ENCODE results near the gene LYPLA2.

DNA sequence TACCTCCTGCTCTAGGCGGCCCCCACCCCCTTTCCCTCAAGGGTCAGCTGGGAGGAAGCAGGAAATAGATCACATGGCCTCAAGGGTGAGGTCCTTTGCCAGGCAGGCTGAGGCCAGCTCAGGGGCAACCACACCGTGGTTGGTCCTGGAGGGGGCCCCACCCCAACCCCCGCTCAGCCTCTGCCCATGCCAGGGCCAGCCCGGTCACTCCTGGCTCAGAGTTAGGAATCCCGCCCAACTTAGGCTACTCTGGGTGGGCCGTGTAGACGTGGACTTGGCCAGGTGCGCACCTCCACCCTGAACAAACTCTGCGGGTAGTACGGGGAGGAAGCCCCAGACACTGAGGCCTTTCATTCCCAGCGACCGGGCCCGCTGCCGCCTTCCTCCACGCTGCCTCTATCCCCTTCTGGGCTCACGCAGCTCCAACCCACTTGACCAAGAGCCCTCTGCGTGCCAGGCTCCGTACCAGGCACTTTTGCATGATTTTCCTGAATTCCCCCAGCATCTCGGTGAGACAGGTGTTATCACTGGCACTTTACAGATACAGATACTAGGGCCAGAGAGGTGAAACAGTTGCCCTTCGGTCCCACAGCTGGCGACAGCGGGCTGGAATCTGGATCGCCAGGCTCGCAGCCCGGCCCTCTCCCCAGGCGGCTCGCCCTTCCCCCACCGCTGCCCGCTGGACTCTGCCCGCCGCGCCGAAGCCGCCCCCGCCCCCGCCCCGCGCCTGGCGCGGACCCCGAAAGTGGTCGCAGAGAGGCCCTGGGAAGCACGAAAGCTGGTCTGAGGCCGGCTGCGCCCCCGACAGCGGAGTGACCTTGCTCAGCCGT is 8.8 kb downstream of the LYPLA2 start:
- TF ChIP-seq EZH2 (IDR thresholded peaks at IDR 0.05; ENCODE audit: borderline replicate concordance, low read depth, low read length, severe bottlenecking) = no peak
- TF ChIP-seq, protein P1, sequence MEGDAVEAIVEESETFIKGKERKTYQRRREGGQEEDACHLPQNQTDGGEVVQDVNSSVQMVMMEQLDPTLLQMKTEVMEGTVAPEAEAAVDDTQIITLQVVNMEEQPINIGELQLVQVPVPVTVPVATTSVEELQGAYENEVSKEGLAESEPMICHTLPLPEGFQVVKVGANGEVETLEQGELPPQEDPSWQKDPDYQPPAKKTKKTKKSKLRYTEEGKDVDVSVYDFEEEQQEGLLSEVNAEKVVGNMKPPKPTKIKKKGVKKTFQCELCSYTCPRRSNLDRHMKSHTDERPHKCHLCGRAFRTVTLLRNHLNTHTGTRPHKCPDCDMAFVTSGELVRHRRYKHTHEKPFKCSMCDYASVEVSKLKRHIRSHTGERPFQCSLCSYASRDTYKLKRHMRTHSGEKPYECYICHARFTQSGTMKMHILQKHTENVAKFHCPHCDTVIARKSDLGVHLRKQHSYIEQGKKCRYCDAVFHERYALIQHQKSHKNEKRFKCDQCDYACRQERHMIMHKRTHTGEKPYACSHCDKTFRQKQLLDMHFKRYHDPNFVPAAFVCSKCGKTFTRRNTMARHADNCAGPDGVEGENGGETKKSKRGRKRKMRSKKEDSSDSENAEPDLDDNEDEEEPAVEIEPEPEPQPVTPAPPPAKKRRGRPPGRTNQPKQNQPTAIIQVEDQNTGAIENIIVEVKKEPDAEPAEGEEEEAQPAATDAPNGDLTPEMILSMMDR (IDR thresholded peaks at IDR 0.05; ENCODE audit: extremely low read depth in 1 of 2, insufficient read depth in 1 of 2, low read depth in 1 of 2, low read length in 2 of 2) = no peak
